Femur (tissue), 1 donor: ENCODE measurements around the gene GLTP.

Experiments used
- DNase-seq: peaks from one replicate; pipeline ENCODE4 v3.0.0-alpha.2; 2017

Gene GLTP

DNA sequence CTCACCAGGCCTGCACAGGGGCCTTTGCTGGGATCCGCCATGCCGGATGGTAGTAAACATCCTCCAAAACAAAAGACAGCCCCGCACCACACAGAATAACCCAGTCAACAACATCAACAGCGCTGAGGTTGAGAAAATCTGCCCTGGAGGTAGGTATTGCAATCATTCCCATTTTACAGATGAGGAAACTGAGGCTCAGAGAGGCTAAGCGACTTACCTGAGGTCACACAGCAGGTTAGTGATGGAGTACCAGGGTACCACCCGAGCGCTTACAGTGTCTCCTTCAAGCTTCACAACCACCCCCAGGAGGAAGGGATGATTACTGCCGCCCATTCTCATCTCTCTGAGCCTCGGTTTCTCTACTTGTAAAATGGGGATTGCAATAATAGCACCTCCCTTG is 62.1 kb downstream of the GLTP start:
- DNase-seq: no peak

DNA sequence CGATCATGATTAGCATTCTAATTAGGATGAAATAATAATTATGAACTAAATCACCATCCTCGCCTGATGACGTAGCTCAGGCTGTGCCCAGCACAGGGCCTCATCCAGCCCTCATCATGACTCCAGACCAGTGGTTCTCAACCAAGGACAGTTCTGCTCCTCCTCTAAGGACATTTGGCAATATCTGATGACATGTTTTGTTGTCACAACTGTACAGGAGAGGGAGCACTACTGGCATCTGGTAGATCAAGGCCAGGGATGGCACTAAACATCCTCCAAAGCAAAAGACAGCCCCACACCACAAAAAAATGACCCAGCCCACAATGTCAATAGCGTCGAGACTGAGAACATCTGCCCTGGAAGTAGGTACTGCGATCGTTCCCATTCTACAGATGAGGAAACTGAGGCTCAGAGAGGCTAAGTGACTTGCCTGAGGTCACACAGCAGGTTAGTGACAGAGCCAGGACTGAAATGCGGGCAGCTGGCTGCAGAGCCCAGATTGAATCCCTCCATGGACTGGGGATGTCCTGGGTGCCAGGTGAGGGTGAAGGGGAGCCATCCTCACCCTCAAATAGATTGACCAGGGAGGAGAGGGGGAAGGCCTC is 62.6 kb downstream of the GLTP start:
- no peak for DNase-seq

DNA sequence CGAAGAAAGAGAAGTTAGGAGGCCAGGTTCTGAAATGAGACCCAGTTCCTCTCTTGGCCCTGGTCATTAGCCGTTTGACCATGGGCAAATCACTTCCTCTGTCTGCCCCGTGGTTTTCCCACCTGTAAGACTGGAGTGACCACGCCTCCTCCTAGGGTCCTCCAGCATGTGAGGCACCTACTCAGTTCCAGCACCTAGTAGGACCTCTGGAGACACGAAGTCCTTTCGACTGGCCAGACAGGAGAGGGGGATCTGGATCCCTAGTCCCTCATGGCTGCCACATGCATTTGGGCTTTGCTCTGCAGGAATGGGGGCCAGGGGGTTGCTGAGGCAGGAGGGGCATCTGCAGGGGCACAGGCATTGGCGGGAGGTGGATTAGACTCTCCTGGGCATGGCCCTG is 63.5 kb downstream of the GLTP start:
- no peak for DNase-seq

DNA sequence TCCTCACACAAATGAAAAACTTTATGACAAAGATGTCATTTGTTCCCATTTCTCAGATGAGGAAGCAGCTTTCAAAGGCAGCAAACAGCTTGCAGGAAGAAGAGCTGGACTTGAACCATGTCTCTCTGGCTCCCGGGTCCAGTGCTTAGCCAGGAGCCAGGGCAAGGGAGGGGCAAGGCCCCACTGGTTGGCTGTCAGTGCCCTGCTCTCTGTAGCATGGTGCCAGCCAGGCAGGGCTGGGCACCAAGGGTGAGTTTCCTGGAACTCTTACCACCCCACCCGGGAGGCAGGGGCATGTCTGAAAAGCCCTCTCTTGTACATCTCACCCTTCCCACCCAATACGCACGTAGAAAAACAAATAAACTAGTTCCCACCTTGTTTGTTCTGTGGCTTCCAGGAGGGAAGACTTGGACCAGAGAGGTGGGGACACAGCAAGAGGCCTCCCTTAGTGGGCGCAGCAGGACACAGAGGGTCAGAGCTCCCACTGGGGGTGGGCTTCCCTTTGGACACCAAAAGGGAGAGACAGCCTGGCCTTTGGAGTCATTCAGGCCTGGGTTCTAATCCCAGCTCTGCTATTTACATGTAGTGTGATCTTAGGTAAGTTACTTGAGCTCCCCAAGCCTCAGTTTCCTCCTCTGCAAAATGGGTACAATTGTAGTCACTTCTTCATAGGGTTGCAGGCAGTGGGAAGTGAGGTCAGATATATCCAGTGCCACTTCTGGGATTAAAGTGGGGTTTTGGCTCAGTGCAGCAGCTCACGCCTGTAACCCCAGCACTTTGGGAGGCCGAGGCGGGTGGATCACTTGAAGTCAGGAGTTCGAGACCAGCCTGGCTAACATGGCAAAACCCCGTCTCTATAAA is 64.4 kb downstream of the GLTP start:
- peak; percentile 54 for DNase-seq

DNA sequence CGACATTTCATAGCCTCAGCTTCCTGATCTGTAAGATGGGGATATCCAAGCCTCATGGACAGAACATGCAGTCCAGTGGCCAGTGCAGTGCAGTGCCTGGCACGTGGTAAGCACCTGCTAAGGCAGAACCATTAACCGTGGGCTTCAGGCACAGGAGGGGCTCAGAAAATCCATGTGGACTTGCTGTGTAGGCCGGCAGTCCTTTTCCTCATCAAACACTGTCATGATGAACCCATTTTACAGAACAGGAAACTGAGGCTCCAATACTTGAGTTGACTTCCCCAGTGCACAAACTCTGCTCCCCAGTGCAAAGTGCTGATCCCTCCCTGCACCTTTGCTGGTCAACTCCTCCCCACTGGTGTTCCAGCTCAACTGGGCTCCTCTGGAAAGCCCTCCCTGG is 65.1 kb downstream of the GLTP start:
- no peak for DNase-seq

DNA sequence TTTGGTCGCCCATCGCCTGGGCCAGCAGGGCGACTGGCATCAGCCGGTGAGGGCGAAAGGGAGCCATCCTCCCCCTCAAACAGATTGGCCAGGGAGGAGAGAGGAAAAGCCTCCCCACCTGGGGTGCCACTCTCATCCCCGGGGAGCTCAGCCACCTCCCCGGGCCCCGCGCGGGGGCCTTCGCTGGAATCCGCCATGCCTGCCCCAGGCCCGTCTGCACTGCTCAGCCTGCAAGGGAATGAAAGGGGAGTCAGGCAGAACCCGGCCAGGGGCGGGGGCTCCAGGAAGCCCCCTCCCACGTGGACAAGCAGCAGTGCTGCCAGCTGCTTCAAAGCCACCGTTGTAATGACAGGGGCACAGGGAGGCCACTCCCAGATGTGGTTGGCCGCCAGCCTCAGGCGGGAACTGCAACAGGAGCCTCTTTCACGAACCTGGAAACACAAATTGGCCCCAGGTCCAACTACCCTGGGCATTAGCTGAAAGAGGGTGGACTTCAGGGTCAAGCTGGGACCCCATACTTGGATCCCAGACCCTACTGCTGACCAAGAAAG is 65.7 kb downstream of the GLTP start:
- DNase-seq: peak; percentile 74

DNA sequence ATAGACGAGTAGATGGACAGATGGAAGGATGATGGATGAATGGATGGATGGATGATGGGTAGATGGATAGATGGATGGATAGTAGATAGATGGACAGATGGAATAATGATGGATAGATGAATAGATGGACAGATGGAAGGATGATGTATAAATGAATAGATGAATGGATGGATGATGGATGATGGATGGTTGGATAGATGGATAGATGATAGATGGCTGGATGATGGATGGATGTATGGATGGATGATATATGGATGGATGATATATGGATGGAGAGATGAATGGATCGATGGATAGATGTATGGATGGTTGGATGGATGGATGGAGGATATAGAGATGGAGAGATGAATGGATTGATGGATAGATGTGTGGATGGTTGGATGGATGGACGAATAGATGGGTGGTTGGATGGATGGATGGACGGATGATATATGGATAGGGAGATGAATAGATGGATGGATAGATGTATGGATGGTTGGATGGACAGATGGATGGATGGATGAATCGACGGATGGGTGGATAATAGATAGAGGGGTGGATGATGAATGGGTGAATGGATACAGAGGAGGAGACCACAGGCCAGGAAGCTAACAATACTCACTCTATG is 66.4 kb downstream of the GLTP start:
- no peak for DNase-seq

DNA sequence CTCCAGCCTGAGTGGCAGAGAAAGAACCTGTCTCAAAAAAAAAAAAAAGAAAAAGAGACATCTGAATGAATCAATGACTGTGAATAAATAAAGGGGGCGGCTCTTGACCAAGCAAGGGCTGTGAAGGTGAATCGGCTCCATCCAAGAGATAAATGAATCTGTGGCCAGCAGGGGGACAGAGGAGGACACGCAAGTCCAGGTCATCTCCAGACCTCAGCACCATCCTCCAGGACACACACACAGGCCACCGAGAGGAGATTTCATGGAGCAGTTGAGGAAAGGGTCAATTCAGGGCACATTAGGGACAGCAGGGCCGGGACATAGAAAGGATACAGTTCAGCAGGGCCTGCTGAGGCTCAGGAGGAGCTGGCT is 68.7 kb downstream of the GLTP start:
- DNase-seq: no peak

DNA sequence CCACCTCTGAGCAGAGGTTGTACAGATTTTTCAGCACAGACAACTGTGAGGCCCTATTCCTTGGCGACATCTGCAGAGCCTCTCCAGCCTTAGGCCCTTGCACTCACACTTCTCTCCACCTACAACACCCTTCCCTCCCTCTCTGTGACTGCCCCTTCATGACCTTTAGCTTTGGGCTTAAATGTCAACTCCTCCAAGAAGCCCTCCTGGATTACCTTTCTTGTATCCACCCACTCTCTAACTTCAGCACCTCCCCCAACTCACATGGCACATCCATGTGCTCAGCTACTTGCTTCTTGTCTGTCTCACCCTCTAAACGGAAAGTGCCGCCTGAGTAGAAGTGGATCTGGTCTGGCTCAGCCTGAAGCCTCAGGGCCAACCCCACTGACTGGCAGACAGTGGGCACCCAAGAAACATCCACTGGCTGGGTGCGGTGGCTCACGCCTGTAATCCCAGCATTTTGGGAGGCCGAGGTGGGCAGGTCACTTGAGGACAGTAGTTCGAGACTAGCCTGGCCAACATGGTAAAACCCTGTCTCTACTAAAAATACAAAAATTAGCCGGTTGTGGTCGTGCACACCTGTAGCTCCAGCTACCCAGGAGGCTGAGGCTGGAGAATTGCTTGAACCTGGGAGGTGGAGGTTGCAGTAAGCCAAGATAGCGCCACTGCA is 69.3 kb downstream of the GLTP start:
- DNase-seq: no peak

DNA sequence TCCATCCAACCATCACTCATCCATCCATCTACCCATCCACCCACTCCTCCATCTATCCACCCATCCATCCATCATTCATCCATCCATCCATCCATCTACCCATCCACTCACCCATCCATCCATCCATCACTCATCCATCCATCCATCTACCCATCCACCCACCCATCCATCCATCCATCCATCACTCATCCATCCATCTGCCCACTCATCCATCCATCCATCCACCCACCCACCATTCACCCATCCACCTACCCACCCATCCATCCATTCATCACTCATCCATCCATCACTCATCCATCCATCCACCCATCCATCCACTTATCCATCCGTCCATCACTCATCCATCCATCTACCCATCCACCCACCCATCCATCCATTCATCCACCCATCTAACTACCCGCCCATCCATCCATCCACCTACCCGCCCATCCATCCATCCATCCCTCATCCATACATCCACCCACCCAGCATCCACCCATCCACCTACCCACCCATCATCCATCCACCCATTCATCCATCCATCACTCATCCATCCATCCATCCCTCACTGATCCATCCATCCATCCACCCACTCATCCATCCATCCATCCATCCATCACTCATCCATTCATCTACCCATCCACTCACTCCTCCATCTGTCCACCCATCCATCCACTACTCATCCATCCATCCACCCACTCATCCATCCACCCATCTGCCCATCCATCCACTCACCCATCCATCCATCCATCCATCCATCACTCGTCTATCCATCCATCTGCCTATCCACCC is 71.3 kb downstream of the GLTP start:
- no peak for DNase-seq

DNA sequence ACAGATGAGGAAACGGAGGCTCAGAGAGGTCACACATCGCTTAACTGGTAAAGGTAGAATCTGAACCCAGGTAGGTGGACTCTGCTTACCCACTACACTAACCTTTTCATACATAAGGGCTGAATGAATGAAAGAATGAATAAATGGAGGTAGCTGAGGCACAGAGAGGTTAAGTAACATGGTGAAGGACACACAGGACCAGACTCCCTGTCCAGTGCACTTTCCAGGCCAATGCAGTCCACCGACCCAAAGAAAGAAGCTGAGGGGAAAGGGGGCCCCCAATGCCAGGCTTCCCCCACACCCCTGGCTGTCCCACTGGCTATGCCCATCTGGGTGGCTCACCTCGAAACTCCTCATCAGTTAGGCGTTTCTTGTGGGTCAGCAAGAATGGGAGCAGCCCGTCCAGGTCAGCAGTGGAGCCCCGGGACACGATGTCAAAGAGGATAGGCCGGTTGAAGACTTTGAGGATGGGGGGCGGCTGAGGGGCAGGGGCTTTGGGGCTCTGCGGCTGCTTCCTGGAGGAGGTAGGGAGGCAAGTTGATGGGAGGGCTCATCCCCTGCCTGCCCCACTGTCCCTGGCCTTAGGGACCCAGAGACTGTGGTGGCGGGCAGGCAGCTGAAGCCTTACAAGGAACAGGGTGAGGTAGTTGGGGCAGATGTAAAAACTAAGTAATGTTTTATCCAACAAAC is 72.2 kb downstream of the GLTP start:
- no peak for DNase-seq

DNA sequence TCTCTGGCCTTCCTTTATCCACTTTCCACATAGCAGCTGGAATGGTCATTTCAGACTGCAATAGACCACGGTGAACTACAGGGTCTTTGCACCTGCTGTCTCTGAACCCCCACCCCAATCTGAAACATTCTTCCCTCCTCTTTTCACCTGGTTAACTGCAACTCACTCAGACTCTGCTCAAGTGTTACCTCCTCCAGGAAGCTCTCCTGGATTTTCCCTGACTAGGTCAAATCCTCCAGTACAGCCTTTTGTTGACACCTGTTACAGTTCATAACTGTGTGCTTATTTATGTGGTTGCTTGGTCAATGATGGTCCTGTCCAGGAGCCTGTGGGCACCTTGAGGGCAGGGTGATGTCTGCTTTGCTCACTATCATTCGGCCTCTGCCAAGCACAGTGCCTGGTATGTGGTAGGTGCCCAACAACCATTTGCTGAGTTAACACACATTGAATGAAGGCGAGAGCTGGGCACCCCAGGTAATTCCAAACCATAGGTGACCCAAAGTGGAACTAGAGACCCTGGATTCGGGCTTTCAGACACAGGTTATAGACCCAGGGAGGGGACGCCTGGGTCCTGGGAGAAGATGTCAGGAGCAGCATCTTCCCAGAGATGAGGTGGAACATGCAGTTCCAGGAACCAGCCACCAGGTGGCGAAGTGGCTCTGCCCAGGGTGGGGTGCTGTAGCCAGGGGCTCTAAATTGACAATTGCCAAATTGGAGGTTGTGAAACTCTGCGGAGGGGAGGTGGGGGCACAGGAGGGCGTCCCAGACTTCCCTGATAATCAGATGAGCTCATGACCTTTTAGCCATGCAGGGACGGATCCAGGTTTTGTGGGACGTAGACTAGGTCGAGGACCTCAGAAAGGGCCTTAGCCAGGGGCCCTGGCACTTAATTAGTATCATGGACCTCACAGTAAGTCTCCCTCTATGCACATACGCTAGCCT is 75.2 kb downstream of the GLTP start:
- peak; percentile 78 for DNase-seq

DNA sequence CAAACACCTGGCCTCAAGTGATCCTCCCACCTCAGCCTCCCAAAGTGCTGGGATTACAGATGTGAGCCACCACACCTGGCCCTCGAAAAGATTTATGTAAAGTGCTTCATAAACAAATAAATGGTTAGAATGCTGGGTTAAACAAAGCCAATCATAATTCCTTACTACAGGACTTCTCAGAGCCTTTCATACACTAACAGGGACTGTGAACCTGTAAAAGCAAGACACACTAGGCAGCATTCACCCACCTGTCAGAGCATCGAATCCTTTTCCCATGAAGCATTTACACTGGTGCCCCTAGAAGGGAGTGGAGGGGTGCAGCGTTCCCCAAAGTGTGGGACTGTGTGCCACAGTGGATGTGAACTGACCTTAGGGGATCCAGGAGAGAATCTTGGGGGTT is 76.7 kb downstream of the GLTP start:
- no peak for DNase-seq

DNA sequence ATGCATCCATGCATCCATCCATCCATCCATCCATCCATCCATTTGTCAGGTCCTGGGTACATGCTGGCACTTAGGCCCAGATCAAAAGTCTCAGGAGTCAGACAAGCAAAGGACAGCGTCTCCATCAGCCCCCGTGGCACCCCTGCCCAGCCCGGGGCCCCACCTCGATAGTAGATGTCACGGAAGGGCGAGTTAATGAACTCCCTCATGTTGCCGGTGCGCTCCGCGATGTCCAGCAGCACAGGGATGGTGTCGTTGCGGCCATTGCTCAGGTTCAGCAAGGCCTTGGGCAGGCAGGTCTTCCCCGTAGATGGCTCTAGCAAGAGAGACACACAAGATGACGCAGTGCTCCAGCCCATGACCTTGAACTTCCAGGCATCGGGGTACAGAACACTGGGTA is 77.5 kb downstream of the GLTP start:
- no peak for DNase-seq
